ENCODE data around the gene LZTS3. TPM values are rescaled to one million over a fixed set of nuclear protein-coding genes. Genes with fewer than 3 reads are reported as not detected.

Gene LZTS3
- total and polyA plus RNA-seq, 2 of the 13 experiments (the other 11 are each of a cell fraction or from before 2014, with no cell fraction given), result 10.1 to 31.3 TPM

- peak; percentile 74; the same call in 1 of the 2 replicates for TF ChIP-seq ZNF350 (CRISPR knock-in tag; IDR thresholded peaks at IDR 0.05; ENCODE audit: borderline replicate concordance, low read depth)
- TF ChIP-seq MXD3 (CRISPR knock-in tag; IDR thresholded peaks at IDR 0.05), result peak; percentile 25; the same call in 1 of the 2 replicates
- no peak; the same call in 1 of the 2 replicates for TF ChIP-seq ZNF619 (CRISPR knock-in tag; IDR thresholded peaks at IDR 0.05)
- peak; percentile 55; the same call in 1 of the 2 replicates for TF ChIP-seq ZHX2 (IDR thresholded peaks at IDR 0.05; ENCODE audit: low read depth)
- TF ChIP-seq ZHX2 (CRISPR knock-in tag; IDR thresholded peaks at IDR 0.05; ENCODE audit: borderline replicate concordance), result no peak
- peak; percentile 68; the same call in 1 of the 2 replicates for TF ChIP-seq ZNF607 (CRISPR knock-in tag; IDR thresholded peaks at IDR 0.05; ENCODE audit: borderline replicate concordance)
- peak; percentile 74; the same call in 1 of the 2 replicates for TF ChIP-seq ZNF784 (CRISPR knock-in tag; IDR thresholded peaks at IDR 0.05; ENCODE audit: borderline replicate concordance)
- no peak for TF ChIP-seq NFIB (CRISPR knock-in tag; IDR thresholded peaks at IDR 0.05; ENCODE audit: borderline replicate concordance)
- TF ChIP-seq TERF1 (CRISPR knock-in tag; IDR thresholded peaks at IDR 0.05), result no peak
- TF ChIP-seq FOXA1 (IDR thresholded peaks at IDR 0.05), result no peak
- TF ChIP-seq FOXA1 (CRISPR knock-in tag; IDR thresholded peaks at IDR 0.05), result no peak
- peak; percentile 99 for TF ChIP-seq ZNF281 (CRISPR knock-in tag; IDR thresholded peaks at IDR 0.05; ENCODE audit: borderline replicate concordance)
- TF ChIP-seq KLF16 (CRISPR knock-in tag; IDR thresholded peaks at IDR 0.05), result peak in 1 of 2 experiments; percentile 68; a peak in 1 of 4 replicates
- no peak for TF ChIP-seq SP2 (CRISPR knock-in tag; IDR thresholded peaks at IDR 0.05)
Observed at GRCh38 chr20:3168079-3168828, 5.1 kb downstream of the LZTS3 start (continued).
